HG03442 (cell line): ENCODE data around the gene WDR81.
"Not testable (repeated sequence)": the region's sequence is repeated elsewhere in the genome, so short reads cannot be mapped to it uniquely, and the experiment has no call there.

ENCODE experiments used
- ATAC-seq: cut with Tn5 transposase; IDR thresholded peaks from one replicate; pipeline ENCODE4 v1.9.1; 2021; ENCODE audit warnings: mild to moderate bottlenecking, moderate library complexity; ENCODE audit not compliant: unreplicated experiment

WDR81 gene

GRCh38 chr17:1713160-1713877 lies 11.2 kb upstream of the WDR81 start:
- no peak for ATAC-seq

GRCh38 chr17:1713878-1714426 lies 10.6 kb upstream of the WDR81 start:
- ATAC-seq, result no peak

GRCh38 chr17:1714427-1714979 lies 10.0 kb upstream of the WDR81 start:
- no peak for ATAC-seq

DNA sequence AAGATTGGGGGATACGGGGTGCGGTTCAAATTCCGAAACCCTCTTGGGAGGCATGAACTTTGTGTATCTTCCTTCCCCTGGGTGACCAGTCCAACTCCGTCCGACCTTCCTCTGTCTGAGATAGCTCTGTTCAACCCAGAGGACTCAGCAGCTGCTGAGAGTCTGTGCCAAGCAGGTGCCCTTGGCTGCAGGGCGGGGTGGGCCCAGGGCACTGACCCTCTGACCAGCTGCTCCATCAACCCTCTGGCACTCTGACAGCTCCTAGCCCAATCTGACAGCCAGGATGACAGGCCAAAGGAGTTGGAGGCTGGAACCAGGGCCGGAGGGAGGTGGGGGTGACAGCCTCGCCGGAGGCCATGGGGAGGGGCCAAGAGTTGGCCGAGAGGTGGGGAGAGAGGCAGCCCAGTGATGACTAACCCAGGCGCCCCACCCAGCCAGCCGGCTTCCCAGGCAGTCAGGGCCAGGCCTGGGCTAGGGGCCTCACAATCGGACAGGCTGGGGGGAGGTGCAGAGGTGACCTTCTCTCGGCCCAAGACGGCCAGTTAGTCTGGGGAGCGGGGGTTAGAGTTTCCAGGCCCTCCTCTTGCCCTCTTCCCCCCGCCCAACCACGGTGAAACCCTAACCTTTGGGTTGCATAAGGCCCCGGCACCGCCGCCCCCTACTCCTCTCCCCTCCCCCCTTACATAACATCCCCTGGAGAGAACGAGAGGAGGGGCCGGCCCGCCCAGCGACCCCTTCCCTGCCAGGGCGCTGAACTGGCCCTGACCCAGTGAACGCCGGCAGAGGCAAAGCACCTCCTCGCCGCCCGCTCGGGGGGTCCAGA lies 9.3 kb upstream of the WDR81 start:
- ATAC-seq, result no peak

DNA sequence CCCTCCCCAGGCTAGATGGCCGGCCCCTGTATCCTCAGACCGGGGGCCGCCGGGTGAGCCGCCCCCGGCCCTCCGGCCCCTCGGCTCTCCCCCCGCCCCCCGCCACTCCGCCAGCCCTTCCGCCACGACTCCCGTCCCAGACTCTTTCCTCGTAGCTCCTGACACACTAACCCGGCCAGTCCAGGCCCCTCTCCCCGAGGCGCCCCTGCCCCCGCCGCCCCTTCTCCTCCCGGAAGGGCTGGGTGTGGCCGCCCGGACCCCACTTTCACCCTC lies 8.8 kb upstream of the WDR81 start:
- no peak for ATAC-seq

GRCh38 chr17:1716076-1716911 lies 8.2 kb upstream of the WDR81 start:
- peak; percentile 79 for ATAC-seq

DNA sequence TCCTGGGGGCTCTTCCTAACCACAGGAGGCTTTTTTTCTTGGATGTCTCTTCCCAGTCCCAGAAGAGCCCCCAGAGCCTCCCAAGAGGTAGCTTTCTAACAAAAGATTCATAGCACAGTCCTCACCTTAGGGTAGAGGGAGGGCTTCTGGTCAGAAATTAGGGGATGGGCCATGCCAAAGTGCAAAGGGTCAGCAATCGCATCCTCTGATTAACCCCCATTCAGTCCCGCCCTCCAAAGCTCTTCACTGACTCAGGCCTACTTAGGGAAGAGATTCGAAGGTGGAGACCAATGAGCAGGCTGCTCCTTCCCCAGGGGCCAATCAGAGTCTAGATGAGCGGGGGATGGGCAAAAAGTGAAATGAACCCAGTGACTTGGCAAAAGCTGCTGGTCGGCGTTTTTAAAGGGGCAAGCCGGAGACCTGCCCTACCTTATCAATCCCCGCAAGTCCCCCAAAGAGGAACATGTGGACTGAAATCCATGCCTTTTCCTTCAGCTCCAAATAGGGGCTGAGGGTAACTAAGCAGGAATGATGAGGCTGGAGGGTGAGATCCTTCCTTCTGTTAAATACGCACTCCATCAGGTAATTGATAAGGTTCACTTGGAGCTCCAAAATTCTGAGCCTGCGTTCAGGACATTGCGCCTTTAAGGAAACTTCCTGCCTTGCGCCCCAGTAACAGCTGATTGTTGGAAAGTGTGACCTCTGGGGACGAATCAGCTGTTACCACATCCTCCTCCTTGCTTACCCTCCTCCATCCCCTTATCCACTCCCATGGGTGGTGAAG lies 7.4 kb upstream of the WDR81 start:
- ATAC-seq, result peak; percentile 34

DNA sequence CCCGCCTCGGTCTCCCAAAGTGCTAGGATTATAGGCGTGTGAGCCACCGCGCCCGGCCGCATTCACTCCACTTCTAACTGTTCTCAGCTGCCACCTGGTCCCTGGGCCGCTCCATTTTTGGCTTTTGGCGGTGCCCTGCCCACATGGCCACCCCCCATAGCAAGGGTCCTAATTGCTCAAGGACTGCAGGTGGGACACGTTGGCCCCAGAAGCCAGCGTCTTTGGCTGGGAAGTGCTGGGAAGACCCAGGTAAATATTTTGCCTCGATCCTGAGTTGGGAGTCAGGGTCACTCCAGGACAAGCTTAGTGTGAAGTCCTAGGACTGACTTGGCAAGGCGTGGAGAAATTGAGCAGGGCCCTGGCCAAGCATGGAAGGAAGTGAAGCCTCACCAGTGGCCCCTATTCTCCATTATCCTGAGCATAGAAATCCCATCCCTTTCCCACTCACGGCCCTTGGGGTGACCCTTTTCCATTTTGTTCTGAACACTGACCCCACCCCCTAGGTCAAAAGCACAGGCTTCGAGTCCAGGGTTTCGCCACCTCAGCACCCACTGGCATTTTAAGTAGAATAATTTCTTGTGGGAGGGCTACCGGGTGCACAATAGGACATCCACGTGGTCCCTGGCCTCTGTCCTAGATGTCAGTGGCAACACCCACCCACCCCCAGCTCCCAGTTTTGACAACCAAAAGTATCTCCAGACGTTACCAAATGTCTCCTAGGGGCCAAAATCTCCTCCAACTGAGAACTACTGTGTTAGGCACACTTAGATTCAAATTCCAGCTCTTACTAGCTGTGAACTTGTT lies 5.9 kb upstream of the WDR81 start:
- no peak for ATAC-seq

DNA sequence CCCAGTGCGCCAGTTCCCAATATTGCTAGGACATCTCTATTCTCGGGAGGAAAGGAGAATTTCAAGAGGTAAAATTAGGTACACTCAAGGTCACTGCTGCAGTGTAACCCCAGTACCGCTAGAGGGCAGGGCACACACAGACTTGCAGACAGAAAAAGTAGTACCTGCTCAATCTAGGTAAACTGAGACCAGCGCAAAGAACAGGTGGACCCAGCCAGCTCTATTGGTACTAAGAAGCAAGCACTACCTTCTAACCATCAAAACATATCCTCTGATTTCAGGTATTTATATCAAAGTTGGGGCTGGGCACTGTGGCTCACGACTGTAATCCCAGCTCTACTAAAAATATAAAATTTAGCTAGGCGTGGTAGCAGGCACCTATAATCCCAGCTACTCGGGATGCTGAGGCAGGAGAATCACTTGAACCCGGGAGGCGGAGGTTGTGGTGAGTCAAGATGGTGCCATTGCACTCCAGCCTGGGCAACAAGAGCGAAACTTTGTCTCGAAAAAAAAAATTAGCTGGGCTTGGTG lies 3.6 kb upstream of the WDR81 start:
- ATAC-seq, result no peak

DNA sequence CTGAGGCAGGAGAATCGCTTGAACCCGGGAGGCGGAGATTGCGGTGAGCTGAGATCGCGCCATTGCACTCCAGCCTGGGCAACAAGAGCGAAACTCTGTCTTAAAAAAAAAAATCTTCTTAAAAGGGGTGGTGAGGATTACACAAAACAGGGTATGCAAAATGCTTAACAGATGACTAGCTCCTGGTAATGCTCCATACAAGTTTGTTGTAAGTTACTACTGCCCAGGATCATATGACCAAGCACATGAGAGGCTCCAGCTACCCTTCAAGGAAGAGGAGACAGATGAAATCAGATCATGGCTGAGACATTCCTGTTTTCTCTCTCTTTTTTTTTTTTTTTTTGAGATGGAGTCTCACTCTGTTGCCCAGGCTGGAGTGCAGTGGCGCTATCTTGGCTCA lies 2.5 kb upstream of the WDR81 start:
- not testable (repeated sequence) for ATAC-seq

- ATAC-seq, result peak; percentile 24
Observed at GRCh38 chr17:1724869-1725641, 551 bp downstream of the WDR81 start.

- no peak for ATAC-seq
Observed at GRCh38 chr17:1725642-1726511, 1.4 kb downstream of the WDR81 start.

DNA sequence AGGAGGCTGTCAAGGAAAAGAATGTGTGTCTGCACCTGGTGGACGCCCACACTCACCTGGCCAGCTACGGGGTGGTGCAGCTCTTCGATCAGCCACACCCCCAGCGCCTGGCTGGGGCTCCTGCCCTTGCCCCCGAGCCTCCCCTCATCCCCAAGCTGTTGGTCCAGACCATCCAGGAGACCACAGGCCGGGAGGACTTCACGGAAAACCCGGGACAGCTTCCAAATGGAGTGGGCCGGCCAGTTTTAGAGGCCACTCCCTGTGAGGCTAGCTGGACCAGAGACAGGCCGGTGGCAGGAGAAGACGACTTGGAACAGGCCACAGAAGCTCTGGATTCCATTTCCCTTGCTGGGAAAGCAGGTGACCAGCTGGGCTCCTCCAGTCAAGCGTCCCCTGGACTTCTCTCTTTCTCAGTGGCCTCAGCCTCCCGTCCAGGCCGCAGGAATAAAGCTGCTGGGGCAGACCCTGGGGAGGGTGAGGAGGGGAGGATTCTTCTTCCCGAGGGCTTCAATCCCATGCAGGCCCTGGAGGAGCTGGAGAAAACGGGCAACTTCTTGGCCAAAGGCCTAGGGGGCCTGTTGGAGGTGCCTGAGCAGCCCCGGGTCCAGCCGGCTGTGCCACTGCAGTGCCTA lies 2.2 kb downstream of the WDR81 start:
- ATAC-seq, result no peak

- no peak for ATAC-seq
Observed at GRCh38 chr17:1727258-1727789, 2.8 kb downstream of the WDR81 start.

GRCh38 chr17:1727876-1728630 lies 3.5 kb downstream of the WDR81 start:
- no peak for ATAC-seq

- ATAC-seq, result no peak
Observed at GRCh38 chr17:1729966-1730325, 5.4 kb downstream of the WDR81 start.
